Gastrocnemius medialis (tissue), 4 donors: ENCODE measurements around the gene SPATA25. TPM values are rescaled to one million over a fixed set of nuclear protein-coding genes. Genes with fewer than 3 reads are reported as not detected.

ENCODE experiments used
- ATAC-seq, 2 donors: fragments of 150-250 bp; one replicate each; pipeline ENCODE4 v1.9.1; 2016
- DNase-seq, 2 donors: peaks; one replicate each; pipeline ENCODE4 v3.0.0-alpha.2; 2019
- H3K27ac ChIP-seq, 4 donors: fragments of 200-600 bp; sonication (generic); 1 replicate in 1 of 4; 2 replicates in 3 of 4; pipeline ENCODE4 v1.5.1; 2016 to 2018; ENCODE audit warnings: mild to moderate bottlenecking in 2 of 4, moderate library complexity in 1 of 4
- H3K27me3 ChIP-seq, 3 donors: fragments of 200-600 bp; sonication (generic) in 2 of 3; 1 replicate in 1 of 3; 2 replicates in 2 of 3; pipeline versions ENCODE4 v1.5.1 to v1.6.0; 2016 to 2019; ENCODE audit warnings: mild to moderate bottlenecking in 1 of 3, moderate library complexity in 1 of 3
- H3K36me3 ChIP-seq, 2 donors: fragments of 200-600 bp; sonication (generic) in 1 of 2; one replicate each; pipeline ENCODE4 v1.5.1; 2017 to 2018
- H3K4me1 ChIP-seq, 2 donors: fragments of 200-600 bp; sonication (generic) in 1 of 2; one replicate each; pipeline ENCODE4 v1.5.1; 2016 to 2017; ENCODE audit warnings: mild to moderate bottlenecking in 2 of 2
- H3K4me3 ChIP-seq, 4 donors: fragments of 200-600 bp; sonication (generic) in 3 of 4; 1 replicate in 1 of 4; 2 replicates in 3 of 4; pipeline ENCODE4 v1.5.1; 2016 to 2019; ENCODE audit warnings: mild to moderate bottlenecking in 2 of 4
- H3K9me3 ChIP-seq, 3 donors: fragments of 200-600 bp; sonication (generic) in 2 of 3; 1 replicate in 1 of 3; 2 replicates in 2 of 3; pipeline ENCODE4 v1.5.1; 2016 to 2019
- CTCF ChIP-seq, 5 experiments: fragments of 450-650 bp in 3 of 5; fragments of 200-600 bp in 2 of 5; sonication (generic) in 2 of 5; IDR thresholded peaks in 4 of 5; conservative IDR thresholded peaks in 1 of 5; 1 replicate in 4 of 5; 2 replicates in 1 of 5; pipeline ENCODE4 v1.5.1; 2016 to 2019; ENCODE audit warnings: antibody characterized with exemption in 5 of 5, mild to moderate bottlenecking in 3 of 5, moderate library complexity in 3 of 5
- POLR2A ChIP-seq, 2 donors: fragments of 450-650 bp; IDR thresholded peaks; one replicate each; pipeline ENCODE4 v1.6.1; 2017; ENCODE audit warnings: antibody characterized with exemption in 2 of 2, mild to moderate bottlenecking in 2 of 2, moderate library complexity in 2 of 2
- in situ Hi-C, 4 donors: fragments of 200-750 bp; cut with MboI; loops; one replicate each; pipeline versions ENCODE4 v1.15.0 to v1.8.0; 2017; ENCODE audit warnings: low sequenced_read_pairs in 4 of 4
- intact Hi-C: fragments of 100-400 bp; cut with DNase I; formaldehyde crosslinking; loops from one replicate; pipeline ENCODE4 v1.15.1; 2023; ENCODE audit warnings: low total_unique reads
- total RNA-seq, 4 donors: library from RNA; depleted of rRNA; stranded (reverse); fragments of >200 nt; gene quantifications; one replicate each; pipeline versions ENCODE4 v1.1.0 to v1.2.3, GENCODE V29; 2016

The SPATA25 gene
- total RNA-seq, 4 donors from 2014 or later = 0.71 to 4.1 (median 1.8) TPM; not detected in 1

- in situ Hi-C loops = no loop called here
- intact Hi-C loops = no loop called here
- Histone ChIP-seq H3K9me3 (no peaks in the 10 kb centered on the region), H3K36me3 (no peaks in the 10 kb centered on the region), H3K27me3 (peaks cover 15 to 20% (median 19%) of the 10 kb centered on the region in 3 donors), H3K4me3 (peak overlapping the region in 1 of 4 donors; percentile 57), H3K4me1 (peaks cover 6 to 16% of the 10 kb centered on the region in 2 donors), H3K27ac (peak overlapping the region in 3 of 4 donors; percentile 6 to 23 (median 22))
- TF ChIP-seq CTCF (IDR thresholded peaks at IDR 0.05 in 4 of 5, conservative IDR thresholded peaks at IDR 0.05 in 1 of 5) = no peak
- no peak for TF ChIP-seq POLR2A (IDR thresholded peaks at IDR 0.05)
- DNase-seq = no peak
- no peak for ATAC-seq
These were observed 22.6 kb upstream of the SPATA25 start for GRCh38 chr20:45909817-45910669.

- Histone ChIP-seq H3K4me1 (peaks cover 6 to 16% of the 10 kb centered on the region in 2 donors), H3K4me3 (no peak overlapping the region), H3K27me3 (peaks cover 15 to 20% (median 19%) of the 10 kb centered on the region in 3 donors), H3K27ac (no peak overlapping the region), H3K36me3 (no peaks in the 10 kb centered on the region), H3K9me3 (no peaks in the 10 kb centered on the region)
- no peak for ATAC-seq
- intact Hi-C loops (no loop called here), in situ Hi-C loops (no loop called here)
- TF ChIP-seq CTCF (IDR thresholded peaks at IDR 0.05 in 4 of 5, conservative IDR thresholded peaks at IDR 0.05 in 1 of 5) (no peak), POLR2A (IDR thresholded peaks at IDR 0.05) (no peak)
- no peak for DNase-seq
These were observed 21.9 kb upstream of the SPATA25 start for GRCh38 chr20:45909336-45909808.

DNA sequence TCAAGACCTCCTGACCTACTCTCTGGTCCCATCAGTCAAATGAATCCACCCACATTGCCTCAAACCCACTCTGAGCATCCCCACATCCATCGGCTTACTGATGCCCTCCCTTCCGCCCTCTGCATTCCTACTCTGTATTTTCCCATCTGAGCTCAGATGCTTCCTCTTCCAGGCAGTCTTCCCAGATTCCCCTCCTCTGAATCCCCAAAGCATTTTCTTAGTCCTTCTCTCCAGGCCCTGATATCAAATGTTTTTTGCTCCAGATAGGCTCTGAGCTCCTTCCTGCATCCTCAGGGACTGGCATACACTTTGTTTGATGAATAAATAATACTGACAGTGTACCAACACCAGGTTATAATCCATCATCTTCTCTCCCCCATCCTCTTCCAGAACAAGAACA, 20.7 kb upstream of the SPATA25 start:
- no peak for ATAC-seq
- Histone ChIP-seq H3K27me3 (peaks cover 15 to 20% (median 19%) of the 10 kb centered on the region in 3 donors), H3K27ac (no peak overlapping the region), H3K9me3 (no peaks in the 10 kb centered on the region), H3K36me3 (no peaks in the 10 kb centered on the region), H3K4me1 (peaks cover 6 to 16% of the 10 kb centered on the region in 2 donors), H3K4me3 (no peak overlapping the region)
- no peak for DNase-seq
- intact Hi-C loops (no loop called here), in situ Hi-C loops (no loop called here)
- no peak for TF ChIP-seq CTCF (IDR thresholded peaks at IDR 0.05 in 4 of 5, conservative IDR thresholded peaks at IDR 0.05 in 1 of 5)
- no peak for TF ChIP-seq POLR2A (IDR thresholded peaks at IDR 0.05)

- TF ChIP-seq CTCF (IDR thresholded peaks at IDR 0.05 in 4 of 5, conservative IDR thresholded peaks at IDR 0.05 in 1 of 5) (no peak), POLR2A (IDR thresholded peaks at IDR 0.05) (no peak)
- H3K27ac ChIP-seq = no peak overlapping the region
- no peaks in the 10 kb centered on the region for H3K9me3 ChIP-seq
- in situ Hi-C loops = no loop called here
- ATAC-seq (no peak), DNase-seq (no peak)
- H3K36me3 ChIP-seq = no peaks in the 10 kb centered on the region
- H3K4me1 ChIP-seq = peaks cover 4 to 14% of the 10 kb centered on the region in 2 donors
- peaks cover 13 to 15% (median 15%) of the 10 kb centered on the region in 3 donors for H3K27me3 ChIP-seq
- intact Hi-C loops = no loop called here
- H3K4me3 ChIP-seq = no peak overlapping the region
These were observed 20.0 kb upstream of the SPATA25 start for GRCh38 chr20:45907219-45907948.
